GM18873 (cell line): ENCODE measurements around the gene CRNKL1.
"Not testable (repeated sequence)": the region's sequence is repeated elsewhere in the genome, so short reads cannot be mapped to it uniquely, and the experiment has no call there.

Source experiments
- ATAC-seq: cut with Tn5 transposase; IDR thresholded peaks from one replicate; pipeline ENCODE4 v1.9.1; 2021; ENCODE audit warnings: mild to moderate bottlenecking, moderate library complexity, moderate number of reproducible peaks; ENCODE audit not compliant: unreplicated experiment, low FRiP score

CRNKL1 gene

GRCh38 chr20:20010639-20011500 lies 41.4 kb downstream of the CRNKL1 start:
- no peak for ATAC-seq

- no peak for ATAC-seq
Measured at GRCh38 chr20:20009784-20010253, 42.4 kb downstream of the CRNKL1 start.

- no peak for ATAC-seq
Measured at GRCh38 chr20:20005342-20005741, 46.9 kb downstream of the CRNKL1 start.

DNA sequence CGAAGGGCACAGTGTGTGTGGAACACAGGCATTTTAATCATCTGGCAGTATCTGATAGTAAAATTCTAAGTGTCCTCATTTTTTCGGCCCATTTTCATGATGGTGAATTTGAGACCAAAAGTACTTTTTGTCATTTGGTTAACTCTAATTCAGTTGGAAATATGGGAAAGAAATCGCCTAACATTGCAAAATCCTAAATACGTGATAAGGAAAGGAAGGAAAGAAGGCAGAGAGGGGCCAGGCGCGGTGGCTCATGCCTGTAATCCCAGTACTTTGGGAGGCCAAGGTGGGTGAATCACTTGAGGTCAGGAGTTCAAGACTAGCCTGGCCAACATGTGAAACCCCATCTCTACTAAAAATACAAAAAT lies 48.3 kb downstream of the CRNKL1 start:
- not testable (repeated sequence) for ATAC-seq

DNA sequence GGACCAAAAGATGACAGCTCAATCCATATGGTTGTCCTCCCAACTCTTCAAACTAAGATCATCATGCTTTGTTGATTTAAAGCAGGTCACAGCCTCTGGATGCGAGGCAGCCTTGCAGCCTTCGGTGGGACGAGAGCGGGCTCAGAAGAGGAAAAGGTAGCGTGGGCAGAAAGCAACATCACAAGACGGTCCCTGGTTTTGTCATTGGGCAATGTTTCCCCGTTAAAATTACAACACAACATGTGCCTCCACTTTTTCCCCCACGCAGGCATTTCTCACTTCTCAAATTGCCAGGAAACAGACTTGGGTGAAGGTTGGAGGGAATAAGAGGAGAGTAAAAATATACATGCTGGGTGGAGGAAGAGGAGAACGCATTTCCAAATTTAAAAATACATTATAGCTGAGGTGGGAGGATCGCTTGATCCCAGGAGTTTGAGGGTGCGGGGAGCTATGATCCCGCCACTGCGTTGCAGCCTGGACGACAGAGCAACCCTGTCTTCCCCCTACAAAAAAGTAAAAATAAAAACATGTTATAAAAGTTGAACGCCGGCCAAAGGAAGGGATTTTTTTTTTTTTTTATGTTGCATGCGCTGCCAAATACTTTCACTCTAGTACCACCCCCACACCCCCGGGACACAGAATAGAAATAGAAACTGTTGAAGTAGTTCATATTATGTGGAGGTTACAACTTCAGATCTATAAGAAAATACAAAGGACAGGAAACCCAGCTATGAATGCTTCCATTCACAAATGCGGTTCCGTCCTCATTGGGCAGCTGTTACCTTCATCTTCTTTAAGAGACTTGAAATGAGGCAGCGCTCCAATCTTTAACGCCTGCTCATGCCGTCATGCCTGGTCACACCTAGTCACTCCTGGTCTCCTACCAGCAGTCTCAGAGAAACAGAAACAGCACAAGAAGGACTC lies 49.0 kb downstream of the CRNKL1 start:
- no peak for ATAC-seq

GRCh38 chr20:20002101-20002998 lies 49.9 kb downstream of the CRNKL1 start:
- ATAC-seq = no peak

- no peak for ATAC-seq
Measured at GRCh38 chr20:20000211-20000968, 51.9 kb downstream of the CRNKL1 start.

- ATAC-seq = no peak
Measured at GRCh38 chr20:19998990-19999705, 53.1 kb downstream of the CRNKL1 start.

DNA sequence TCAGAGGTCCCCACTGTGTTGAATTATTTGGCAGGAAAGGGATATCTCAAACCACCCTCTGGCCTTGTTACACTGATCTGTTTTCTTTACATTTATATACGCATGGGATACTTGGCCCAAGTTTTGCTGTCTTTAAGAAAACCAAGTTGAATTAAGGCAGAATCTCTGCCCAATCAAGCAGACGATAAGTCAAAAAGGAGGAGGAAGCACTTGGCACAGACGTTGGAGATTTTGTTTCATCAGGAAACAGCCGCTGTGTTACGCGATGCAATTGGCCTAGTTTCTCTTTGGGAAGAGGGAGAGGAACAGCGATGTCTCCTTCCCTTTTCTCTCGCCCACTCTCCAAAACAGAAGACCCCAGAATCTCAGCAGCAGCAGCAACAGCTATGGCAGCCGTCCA lies 55.3 kb downstream of the CRNKL1 start:
- no peak for ATAC-seq

DNA sequence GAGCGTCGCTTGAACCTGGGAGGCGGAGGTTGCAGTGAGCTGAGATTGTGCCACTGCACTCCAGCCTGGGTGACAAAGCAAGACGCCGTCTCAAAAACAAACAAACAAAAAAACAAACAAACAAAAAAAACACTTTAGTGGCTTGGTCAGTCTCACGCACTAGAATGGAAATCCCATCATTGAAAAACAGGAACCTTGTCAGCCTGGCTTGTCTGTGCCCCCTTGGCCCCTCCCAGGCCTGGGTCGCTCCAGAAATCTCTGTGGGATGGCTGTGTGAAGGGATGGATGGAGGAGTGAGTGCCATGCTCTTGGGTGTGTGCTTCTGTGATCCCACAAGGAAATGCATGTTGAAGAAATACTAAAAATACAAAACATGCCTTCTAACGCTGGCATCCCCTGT lies 56.0 kb downstream of the CRNKL1 start:
- ATAC-seq = no peak

GRCh38 chr20:19995220-19995863 lies 56.9 kb downstream of the CRNKL1 start:
- ATAC-seq = no peak

- no peak for ATAC-seq
Measured at GRCh38 chr20:19993958-19994669, 58.2 kb downstream of the CRNKL1 start.

- no peak for ATAC-seq
Measured at GRCh38 chr20:19992996-19993908, 59.0 kb downstream of the CRNKL1 start.

- ATAC-seq = no peak
Measured at GRCh38 chr20:19991854-19992253, 60.4 kb downstream of the CRNKL1 start.

GRCh38 chr20:19991308-19991707 lies 61.0 kb downstream of the CRNKL1 start:
- ATAC-seq = no peak

GRCh38 chr20:19990850-19991249 lies 61.4 kb downstream of the CRNKL1 start:
- no peak for ATAC-seq

DNA sequence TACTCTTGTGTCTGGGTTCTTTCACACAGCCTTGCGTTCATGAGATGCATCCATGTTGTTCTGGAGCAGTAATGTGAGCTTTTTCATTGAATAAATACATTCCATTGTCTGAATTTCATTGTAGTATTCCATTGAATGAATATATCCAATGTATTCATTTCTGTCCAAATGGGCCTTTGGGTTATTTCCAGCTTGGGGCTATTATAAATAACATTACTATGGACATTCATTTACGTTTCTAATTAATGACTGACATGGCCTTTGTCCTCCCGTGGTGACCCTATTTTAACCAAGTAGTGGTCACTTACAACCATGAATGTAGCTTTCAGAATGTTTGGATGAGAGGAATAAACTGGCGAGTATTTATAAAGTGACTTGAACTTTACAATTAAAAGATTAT lies 65.2 kb downstream of the CRNKL1 start:
- no peak for ATAC-seq
